PFSK-1 (cell line): ENCODE results near the gene ZDHHC14.

ENCODE experiments used
- FOXP2 ChIP-seq: optimal IDR thresholded peaks from 2 replicates; pipeline ENCODE3; 2011; ENCODE audit warnings: borderline replicate concordance, control low read depth, inconsistent platforms; ENCODE audit not compliant: insufficient read depth; ENCODE audit errors: extremely low read length, extremely low read depth
- POLR2AphosphoS5 ChIP-seq: IDR thresholded peaks from 2 replicates; pipeline ENCODE4 v1.6.1; 2012; ENCODE audit warnings: low read depth, mild to moderate bottlenecking, control low read depth, low read length, moderate library complexity
- SIN3A ChIP-seq: IDR thresholded peaks from 2 replicates; pipeline ENCODE4 v1.6.1; 2012; ENCODE audit warnings: mild to moderate bottlenecking, low read length, moderate library complexity, borderline replicate concordance; ENCODE audit not compliant: insufficient read depth
- TAF1 ChIP-seq: IDR thresholded peaks from 2 replicates; pipeline ENCODE4 v1.6.1; 2012; ENCODE audit warnings: low read length, control low read depth, borderline replicate concordance; ENCODE audit not compliant: insufficient read depth
- TF ChIP-seq, protein P1 (sequence below), 2 experiments: IDR thresholded peaks; 2 replicates each; pipeline versions ENCODE4 v1.6.1 to v1.8.0; 2011 to 2012; ENCODE audit warnings: low read depth in 2 of 2, low read length in 2 of 2, control low read depth in 1 of 2, inconsistent platforms in 1 of 2, mild to moderate bottlenecking in 1 of 2, moderate library complexity in 1 of 2; ENCODE audit not compliant: insufficient read depth in 1 of 2

DNA sequence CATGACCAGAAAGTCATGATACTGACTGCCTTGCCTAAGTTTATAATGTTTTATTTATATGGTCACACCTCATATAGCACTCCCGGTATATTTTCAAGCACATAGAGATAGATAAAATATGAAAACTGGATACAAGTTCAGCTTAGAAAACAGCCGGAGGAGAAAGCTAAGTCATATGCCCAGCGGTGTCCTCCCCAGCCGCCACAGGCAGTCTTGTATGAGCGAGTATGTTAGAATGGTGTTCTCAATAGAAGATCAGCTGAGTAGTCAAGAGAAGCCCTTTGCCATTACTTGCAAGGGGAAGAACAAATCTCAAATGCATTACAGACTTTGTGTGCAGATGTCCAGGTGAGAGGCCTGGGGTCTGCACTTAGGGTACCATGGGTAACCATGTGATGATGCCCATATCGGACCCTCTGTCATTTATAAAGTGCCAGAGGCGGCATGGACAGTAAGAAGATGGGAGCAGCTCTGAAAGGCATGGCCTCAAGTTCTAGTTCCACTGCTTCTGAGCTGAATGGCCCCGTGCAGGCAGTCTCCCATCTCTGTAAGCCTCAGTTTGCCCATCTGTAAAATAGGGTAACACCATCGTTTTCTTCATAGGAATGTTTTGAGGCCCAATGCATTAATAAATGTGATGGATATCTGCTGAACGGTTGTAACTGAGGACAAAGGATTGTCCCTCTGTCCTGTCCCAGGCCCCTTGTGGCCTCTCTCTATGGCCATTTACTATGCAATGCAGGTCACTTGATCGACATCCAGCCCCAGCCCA lies 246.4 kb downstream of the ZDHHC14 start:
- TF ChIP-seq POLR2AphosphoS5 = no peak
- no peak for TF ChIP-seq TAF1
- TF ChIP-seq SIN3A = no peak
- TF ChIP-seq, protein P1, sequence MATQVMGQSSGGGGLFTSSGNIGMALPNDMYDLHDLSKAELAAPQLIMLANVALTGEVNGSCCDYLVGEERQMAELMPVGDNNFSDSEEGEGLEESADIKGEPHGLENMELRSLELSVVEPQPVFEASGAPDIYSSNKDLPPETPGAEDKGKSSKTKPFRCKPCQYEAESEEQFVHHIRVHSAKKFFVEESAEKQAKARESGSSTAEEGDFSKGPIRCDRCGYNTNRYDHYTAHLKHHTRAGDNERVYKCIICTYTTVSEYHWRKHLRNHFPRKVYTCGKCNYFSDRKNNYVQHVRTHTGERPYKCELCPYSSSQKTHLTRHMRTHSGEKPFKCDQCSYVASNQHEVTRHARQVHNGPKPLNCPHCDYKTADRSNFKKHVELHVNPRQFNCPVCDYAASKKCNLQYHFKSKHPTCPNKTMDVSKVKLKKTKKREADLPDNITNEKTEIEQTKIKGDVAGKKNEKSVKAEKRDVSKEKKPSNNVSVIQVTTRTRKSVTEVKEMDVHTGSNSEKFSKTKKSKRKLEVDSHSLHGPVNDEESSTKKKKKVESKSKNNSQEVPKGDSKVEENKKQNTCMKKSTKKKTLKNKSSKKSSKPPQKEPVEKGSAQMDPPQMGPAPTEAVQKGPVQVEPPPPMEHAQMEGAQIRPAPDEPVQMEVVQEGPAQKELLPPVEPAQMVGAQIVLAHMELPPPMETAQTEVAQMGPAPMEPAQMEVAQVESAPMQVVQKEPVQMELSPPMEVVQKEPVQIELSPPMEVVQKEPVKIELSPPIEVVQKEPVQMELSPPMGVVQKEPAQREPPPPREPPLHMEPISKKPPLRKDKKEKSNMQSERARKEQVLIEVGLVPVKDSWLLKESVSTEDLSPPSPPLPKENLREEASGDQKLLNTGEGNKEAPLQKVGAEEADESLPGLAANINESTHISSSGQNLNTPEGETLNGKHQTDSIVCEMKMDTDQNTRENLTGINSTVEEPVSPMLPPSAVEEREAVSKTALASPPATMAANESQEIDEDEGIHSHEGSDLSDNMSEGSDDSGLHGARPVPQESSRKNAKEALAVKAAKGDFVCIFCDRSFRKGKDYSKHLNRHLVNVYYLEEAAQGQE (IDR thresholded peaks at IDR 0.05; ENCODE audit: insufficient read depth in 1 of 2, low read depth in 2 of 2, low read length in 2 of 2) = no peak
- TF ChIP-seq FOXP2 = no peak
